ENCODE data around the gene MSRB2.

DNA sequence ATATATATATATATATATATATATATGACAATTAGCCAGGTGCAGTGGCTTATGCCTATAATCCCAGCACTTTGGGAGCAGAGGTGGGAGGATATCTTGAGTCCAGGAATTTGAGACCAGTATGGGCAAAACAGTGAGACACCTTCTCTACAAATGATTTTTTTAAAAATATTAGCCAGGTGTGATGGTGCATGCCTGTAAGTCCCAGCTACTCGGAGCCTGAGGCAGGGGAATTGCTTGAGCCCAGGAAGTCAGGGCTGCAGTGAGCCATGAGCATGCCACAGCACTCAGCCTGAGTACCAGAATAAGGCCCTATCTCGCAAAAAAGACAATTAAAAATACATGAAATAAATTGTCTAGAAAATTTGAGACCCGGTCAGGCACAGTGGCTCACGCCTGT is 47.2 kb upstream of the MSRB2 start:
- TF ChIP-seq, protein P1, sequence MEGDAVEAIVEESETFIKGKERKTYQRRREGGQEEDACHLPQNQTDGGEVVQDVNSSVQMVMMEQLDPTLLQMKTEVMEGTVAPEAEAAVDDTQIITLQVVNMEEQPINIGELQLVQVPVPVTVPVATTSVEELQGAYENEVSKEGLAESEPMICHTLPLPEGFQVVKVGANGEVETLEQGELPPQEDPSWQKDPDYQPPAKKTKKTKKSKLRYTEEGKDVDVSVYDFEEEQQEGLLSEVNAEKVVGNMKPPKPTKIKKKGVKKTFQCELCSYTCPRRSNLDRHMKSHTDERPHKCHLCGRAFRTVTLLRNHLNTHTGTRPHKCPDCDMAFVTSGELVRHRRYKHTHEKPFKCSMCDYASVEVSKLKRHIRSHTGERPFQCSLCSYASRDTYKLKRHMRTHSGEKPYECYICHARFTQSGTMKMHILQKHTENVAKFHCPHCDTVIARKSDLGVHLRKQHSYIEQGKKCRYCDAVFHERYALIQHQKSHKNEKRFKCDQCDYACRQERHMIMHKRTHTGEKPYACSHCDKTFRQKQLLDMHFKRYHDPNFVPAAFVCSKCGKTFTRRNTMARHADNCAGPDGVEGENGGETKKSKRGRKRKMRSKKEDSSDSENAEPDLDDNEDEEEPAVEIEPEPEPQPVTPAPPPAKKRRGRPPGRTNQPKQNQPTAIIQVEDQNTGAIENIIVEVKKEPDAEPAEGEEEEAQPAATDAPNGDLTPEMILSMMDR (IDR thresholded peaks at IDR 0.05; ENCODE audit: low read depth, low read length, poor library complexity, severe bottlenecking) = no peak
- TF ChIP-seq EZH2phosphoT487 (IDR thresholded peaks at IDR 0.05; ENCODE audit: borderline replicate concordance, low read length) = no peak
